Measurements from ENCODE around the gene VPS54.
A peak's percentile ranks its signal among the peaks of the same experiment; 100 is the strongest.

The VPS54 gene

GRCh38 chr2:64021578-64021977, 2.4 kb upstream of the VPS54 start:
- DNase-seq (ENCODE audit: insufficient read length, low spot score) (no peak), FAIRE-seq (no peak)
- TF ChIP-seq CTCF (IDR thresholded peaks at IDR 0.05; ENCODE audit: insufficient read depth, missing control alignments): no peak

GRCh38 chr2:64019975-64020528, 824 bp upstream of the VPS54 start:
- FAIRE-seq (no peak), DNase-seq (ENCODE audit: insufficient read length, low spot score) (no peak)
- no peak for TF ChIP-seq CTCF (IDR thresholded peaks at IDR 0.05; ENCODE audit: insufficient read depth, missing control alignments)

- FAIRE-seq (no peak), DNase-seq (ENCODE audit: insufficient read length, low spot score) (no peak)
- TF ChIP-seq CTCF (IDR thresholded peaks at IDR 0.05; ENCODE audit: insufficient read depth, missing control alignments): no peak
These were observed 536 bp downstream of the VPS54 start for GRCh38 chr2:64018701-64019082.

- DNase-seq (ENCODE audit: insufficient read length, low spot score) (no peak), FAIRE-seq (peak; percentile 81)
- TF ChIP-seq CTCF (IDR thresholded peaks at IDR 0.05; ENCODE audit: insufficient read depth, missing control alignments): no peak
These were observed 1.2 kb downstream of the VPS54 start for GRCh38 chr2:64017811-64018700.

GRCh38 chr2:64015898-64016297, 3.3 kb downstream of the VPS54 start:
- no peak for TF ChIP-seq CTCF (IDR thresholded peaks at IDR 0.05; ENCODE audit: insufficient read depth, missing control alignments)
- FAIRE-seq (no peak), DNase-seq (ENCODE audit: insufficient read length, low spot score) (no peak)

GRCh38 chr2:64015391-64015790, 3.8 kb downstream of the VPS54 start:
- no peak for DNase-seq (ENCODE audit: insufficient read length, low spot score)
- TF ChIP-seq CTCF (IDR thresholded peaks at IDR 0.05; ENCODE audit: insufficient read depth, missing control alignments): no peak
- no peak for FAIRE-seq

- peak; percentile 53 for FAIRE-seq
- TF ChIP-seq CTCF (IDR thresholded peaks at IDR 0.05; ENCODE audit: insufficient read depth, missing control alignments): no peak
- no peak for DNase-seq (ENCODE audit: insufficient read length, low spot score)
These were observed 4.6 kb downstream of the VPS54 start for GRCh38 chr2:64014628-64015027.

All from D721Med (cell line).